ENCODE results near the gene CCDC89. TPM values are rescaled to one million over a fixed set of nuclear protein-coding genes. Genes with fewer than 3 reads are reported as not detected.

The CCDC89 gene
- total and polyA plus RNA-seq, 2 of the 4 experiments (the other 2 are of a cell fraction) = 4.0 to 7.9 TPM

GRCh38 chr11:85718126-85718943 is 32.3 kb upstream of the CCDC89 start (continued):
- no peak for TF ChIP-seq MAFK (IDR thresholded peaks at IDR 0.05; ENCODE audit: low read depth, low read length)

GRCh38 chr11:85717429-85717828 is 31.4 kb upstream of the CCDC89 start:
- peak overlapping the region; percentile 82; the same call in 1 of the 2 replicates for H2BK20ac ChIP-seq (ENCODE audit: low read depth, low read length)
- BruUV-seq (replicated peaks) = no TSS peak
- peak overlapping the region; percentile 84 for H4K5ac ChIP-seq (ENCODE audit: low read depth, low read length)
- ChIA-PET POLR2A (ENCODE audit: unreplicated experiment) (no interaction called here), CTCF (interaction anchor here (0.6 to 1.0 kb wide), 2 partner anchors 98 to 380 kb away, joined by 3 read pairs; no protein-coding TSS in a partner anchor)
- no peaks in the 10 kb centered on the region for H3K9me3 ChIP-seq (ENCODE audit: control insufficient read depth, insufficient read depth, low read length)
- H2BK5ac ChIP-seq (ENCODE audit: low read depth, low read length, poor library complexity, severe bottlenecking) = peak overlapping the region; percentile 97
- no peaks in the 10 kb centered on the region for H3K27me3 ChIP-seq (ENCODE audit: control insufficient read depth, insufficient read depth, low read length)
- peak overlapping the region; percentile 88; the same call in 1 of the 2 replicates for H3K4ac ChIP-seq (ENCODE audit: low read depth, low read length)
- peaks cover 9% of the 10 kb centered on the region for H3K36me3 ChIP-seq (ENCODE audit: control insufficient read depth, insufficient read depth, low read length)
- peaks cover 6% of the 10 kb centered on the region for H3K4me1 ChIP-seq (ENCODE audit: control insufficient read depth, insufficient read depth, low read length)
- DNase-seq = no peak
- H2AK9ac ChIP-seq (replicated peaks; ENCODE audit: low read depth, low read length, poor library complexity) = no peak overlapping the region
- peak overlapping the region; percentile 58 for H3K56ac ChIP-seq (ENCODE audit: extremely low read depth, insufficient read depth, low read length)
- H4K20me1 ChIP-seq (ENCODE audit: insufficient read depth, low read length) = no peaks in the 10 kb centered on the region
- intact Hi-C loops (cut with micrococcal nuclease) (loop anchor here (5.0 kb wide), 1 partner anchor 95 kb away; the partner anchor contains the start of gene SYTL2), dilution Hi-C loops (cut with HindIII; ENCODE audit: low sequenced_read_pairs, unreplicated experiment) (no loop called here), in situ Hi-C loops (cut with MboI; ENCODE audit: low sequenced_read_pairs) (no loop called here)
- no peak overlapping the region for H2AFZ ChIP-seq (replicated peaks; ENCODE audit: low read length, poor library complexity)
- H4K91ac ChIP-seq (ENCODE audit: insufficient read depth, low read depth, low read length) = peak overlapping the region; percentile 61
- TF ChIP-seq RAD21 (IDR thresholded peaks at IDR 0.05; ENCODE audit: low read length) (no peak), USF2 (IDR thresholded peaks at IDR 0.05; ENCODE audit: low read depth, low read length) (no peak), ELK1 (IDR thresholded peaks at IDR 0.05; ENCODE audit: borderline replicate concordance, low read depth, low read length) (no peak), BHLHE40 (IDR thresholded peaks at IDR 0.05; ENCODE audit: low read depth, low read length) (no peak)
- H2AK5ac ChIP-seq (ENCODE audit: low read depth, low read length) = no peak overlapping the region
- H3K9me1 ChIP-seq (ENCODE audit: insufficient read depth, low read length) = 0 out of 2 replicates have a peak, but pooled peaks cover 3% of the 10 kb centered on the region
- peak overlapping the region; percentile 97 for H3K18ac ChIP-seq (ENCODE audit: low read depth, low read length)
- ATAC-seq (ENCODE audit: low read depth) = no peak
- WGBS, 2 experiments (ENCODE audit: extremely low coverage in 2 of 2, insufficient read length in 1 of 2) = no CpG with 5 or more reads among the region's 2 CpGs
- peaks cover 16 to 32% of the 10 kb centered on the region in 2 experiments; a peak in 3 of 4 replicates for H3K79me1 ChIP-seq (ENCODE audit: low read depth in 1 of 2, low read length in 2 of 2)
- peak overlapping the region; percentile 72 for H2BK15ac ChIP-seq (ENCODE audit: low read depth, low read length)
- peak overlapping the region; percentile 89 for H3K23ac ChIP-seq (ENCODE audit: low read depth, low read length)
- peak overlapping the region; percentile 82 for H3K9ac ChIP-seq (ENCODE audit: low read depth, low read length)
- peak overlapping the region; percentile 72 to 85 for H4K8ac ChIP-seq (ENCODE audit: low read depth in 2 of 2, low read length in 2 of 2)
- H3K14ac ChIP-seq (replicated peaks; ENCODE audit: low read depth, low read length) = peak overlapping the region; percentile 93
- peak overlapping the region; percentile 69; the same call in 1 of the 2 replicates for H3K27ac ChIP-seq (ENCODE audit: insufficient read depth, low read length)
- peak overlapping the region; percentile 56 for H3K4me2 ChIP-seq (ENCODE audit: low read depth, low read length)
- H2BK120ac ChIP-seq (ENCODE audit: low read depth, low read length) = peak overlapping the region; percentile 78
- H3K4me3 ChIP-seq (ENCODE audit: insufficient read depth, low read depth, low read length) = peak overlapping the region; percentile 52; the same call in 1 of the 2 replicates

All from IMR-90 (cell line).